NCI-H2171 treated with DMSO at 0.1 percent for 48 hours (cell line): ENCODE results near the gene PTPRM.

Experiments
- DNase-seq: peaks from one replicate; lab custom pipeline; 2025; lab: John Stamatoyannopoulos, UW

The PTPRM gene

DNA sequence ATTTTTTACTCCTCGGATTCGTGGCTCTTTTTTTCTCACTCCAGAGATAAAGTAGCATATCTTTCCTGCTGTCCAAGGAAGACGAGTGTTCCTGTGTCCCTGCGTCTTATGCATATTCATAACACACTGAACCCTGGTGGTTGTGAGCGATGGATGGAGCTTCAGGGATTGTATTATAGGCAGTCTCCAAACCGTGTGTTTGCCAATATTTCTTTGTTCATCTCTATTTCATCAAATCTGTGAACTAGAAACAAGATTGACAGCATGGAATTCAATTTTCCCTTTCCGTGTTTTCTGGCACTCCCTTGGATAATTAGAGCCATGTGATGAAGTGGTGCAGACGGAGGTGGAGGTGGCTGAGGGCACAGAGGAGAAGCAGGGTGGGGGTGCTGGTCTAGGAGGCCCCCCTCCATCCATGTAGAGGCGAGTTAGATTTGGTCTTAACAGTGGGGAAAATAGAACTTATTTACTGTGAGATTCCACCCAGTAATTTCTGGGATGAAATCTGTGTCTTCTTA, 240.9 kb downstream of the PTPRM start:
- DNase-seq = no peak

DNA sequence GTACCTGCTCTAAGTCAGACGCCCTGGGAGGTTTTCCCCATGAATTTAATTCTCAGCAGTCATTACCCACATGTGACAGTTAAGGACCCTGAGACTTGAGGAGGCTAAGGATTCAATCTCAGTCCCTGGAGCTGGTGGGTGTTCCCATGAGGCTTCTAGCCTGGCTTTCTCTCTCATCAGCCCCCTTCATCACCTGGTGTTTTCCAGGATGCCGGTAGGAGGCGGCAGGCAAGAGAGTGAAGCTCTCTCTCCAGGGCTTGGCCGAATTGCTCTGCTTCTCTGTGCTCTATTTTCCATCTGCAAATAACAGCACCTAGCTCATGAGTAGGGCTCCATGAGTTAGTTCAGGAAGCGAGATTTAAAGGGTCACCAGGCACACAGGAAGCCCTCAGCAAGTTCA, 241.9 kb downstream of the PTPRM start:
- peak; percentile 8 for DNase-seq

DNA sequence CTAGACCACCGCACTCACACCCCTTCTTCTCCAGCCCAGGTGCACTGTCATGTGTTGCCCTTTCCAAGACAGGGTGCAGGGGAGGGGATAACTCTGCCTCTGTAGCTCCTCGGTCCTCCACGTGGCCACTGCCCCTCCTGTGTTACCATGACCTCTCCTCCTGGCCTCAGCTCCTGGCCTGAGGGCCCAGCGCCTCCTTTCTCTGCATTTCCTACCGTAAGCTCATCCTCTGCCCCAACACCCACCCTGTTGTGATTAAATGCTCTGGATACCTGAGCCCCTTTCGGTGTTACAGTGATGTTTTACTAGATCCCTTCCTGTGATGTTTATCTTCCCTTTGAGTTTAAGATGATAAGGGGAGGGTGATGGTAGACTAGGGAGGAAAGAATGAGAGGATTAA, 242.3 kb downstream of the PTPRM start:
- no peak for DNase-seq

DNA sequence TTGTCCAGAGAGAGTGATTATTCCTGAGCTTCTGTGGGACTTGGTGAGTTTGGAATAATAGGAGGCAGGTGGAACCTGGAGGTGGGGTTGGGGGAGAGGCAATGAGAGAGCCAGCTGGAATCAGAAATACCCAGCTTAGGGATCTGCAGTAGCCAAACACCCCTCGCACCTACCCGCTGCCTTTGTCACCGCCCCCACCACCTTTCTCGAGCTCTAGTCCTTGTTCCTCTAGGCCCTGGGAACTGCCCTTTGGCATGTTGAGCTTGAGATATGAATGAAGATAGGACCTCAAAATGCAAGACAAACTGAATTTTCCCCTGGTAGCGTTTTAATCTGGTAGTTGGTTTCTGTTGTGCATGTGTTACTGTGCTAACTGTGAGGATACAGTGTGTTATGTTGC, 242.9 kb downstream of the PTPRM start:
- no peak for DNase-seq

DNA sequence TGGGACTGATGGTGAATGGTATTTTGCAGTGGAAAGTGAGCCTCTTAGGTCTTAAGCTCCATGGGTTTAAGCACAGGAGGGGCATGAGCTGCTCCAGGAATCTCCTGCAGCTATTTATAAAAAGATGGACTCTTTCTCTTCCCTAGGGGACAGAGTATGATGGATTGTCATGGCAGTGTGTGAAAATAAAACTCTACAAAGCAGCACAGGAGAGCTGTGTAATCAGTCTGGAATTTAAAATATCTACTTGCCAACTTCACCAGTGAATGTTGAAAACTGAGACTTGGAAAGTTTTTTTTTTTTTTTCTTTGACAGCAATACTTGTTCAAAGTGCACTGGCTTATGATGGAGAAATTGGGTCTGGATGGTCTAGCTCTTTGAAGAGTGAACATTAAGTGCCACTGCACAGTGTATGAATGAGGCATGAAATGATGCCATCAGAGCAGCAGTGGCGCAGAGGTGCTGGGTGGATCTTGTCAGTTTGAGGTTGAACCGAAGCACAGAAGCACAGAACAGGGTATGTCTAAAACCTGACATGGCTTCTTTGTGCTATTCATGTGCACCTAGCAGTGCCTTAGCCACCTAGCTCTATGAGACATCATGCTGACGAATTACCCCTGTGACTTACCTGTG, 245.4 kb downstream of the PTPRM start:
- no peak for DNase-seq

DNA sequence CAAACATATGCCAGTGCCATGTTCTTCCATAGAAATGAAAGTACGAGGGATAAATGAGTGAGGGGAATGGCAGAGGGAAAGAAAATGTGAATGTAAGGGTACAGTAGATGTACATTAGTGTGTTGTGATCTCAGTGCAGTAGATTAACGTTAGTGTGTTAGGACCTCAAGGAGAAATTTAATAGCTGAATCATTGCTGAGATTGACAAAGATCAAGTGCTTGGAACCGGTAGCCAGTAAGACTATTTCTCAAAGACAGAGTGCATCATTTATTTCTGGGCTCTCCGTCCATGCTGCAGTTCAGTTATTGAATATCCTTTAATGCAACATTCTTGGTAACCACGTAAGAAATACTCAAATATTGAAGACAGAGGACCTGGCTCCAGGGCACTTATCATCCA, 246.0 kb downstream of the PTPRM start:
- DNase-seq = no peak

DNA sequence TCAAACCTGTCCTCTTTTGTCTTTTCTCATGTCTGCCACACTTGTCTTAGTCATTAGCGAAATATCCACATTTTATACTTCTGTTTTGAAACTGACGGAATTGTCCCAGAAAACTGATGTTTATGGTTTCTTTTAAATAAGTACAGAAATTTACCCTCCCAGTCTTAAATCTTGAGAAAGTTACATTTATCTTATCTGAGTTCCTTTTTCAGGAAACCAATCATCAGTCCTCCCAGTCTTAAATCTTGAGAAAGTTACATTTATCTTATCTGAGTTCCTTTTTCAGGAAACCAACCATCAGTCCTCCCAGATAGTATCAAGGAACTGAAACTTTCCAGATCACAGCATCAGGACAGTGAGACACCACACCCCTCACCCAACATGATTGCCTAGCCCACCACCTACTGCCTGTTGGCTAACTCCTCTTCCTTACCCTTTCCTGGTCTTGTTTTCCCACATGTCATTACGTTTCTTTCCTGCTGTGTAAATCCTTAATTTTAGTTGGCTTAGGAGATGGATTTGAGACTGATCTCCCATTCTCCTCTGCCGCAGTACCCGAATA, 247.7 kb downstream of the PTPRM start:
- no peak for DNase-seq

DNA sequence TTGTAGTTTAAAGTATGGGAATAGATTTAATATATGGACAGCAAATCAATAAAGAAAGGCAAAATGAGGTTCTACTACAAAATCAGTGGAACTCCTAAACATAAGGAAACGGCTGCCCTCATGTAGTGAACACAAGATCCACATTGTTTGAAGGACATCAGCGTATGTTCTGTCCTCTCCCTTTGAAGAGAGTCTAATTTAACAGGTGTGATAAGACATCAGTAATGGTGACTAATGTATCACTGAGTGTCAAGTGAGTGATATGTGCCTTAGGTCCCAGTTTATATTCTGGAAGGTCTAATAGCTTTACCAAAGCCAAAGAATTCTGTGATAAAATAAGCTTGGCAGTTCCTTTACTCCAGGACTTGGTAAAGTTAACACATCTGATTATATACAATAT, 248.7 kb downstream of the PTPRM start:
- no peak for DNase-seq

DNA sequence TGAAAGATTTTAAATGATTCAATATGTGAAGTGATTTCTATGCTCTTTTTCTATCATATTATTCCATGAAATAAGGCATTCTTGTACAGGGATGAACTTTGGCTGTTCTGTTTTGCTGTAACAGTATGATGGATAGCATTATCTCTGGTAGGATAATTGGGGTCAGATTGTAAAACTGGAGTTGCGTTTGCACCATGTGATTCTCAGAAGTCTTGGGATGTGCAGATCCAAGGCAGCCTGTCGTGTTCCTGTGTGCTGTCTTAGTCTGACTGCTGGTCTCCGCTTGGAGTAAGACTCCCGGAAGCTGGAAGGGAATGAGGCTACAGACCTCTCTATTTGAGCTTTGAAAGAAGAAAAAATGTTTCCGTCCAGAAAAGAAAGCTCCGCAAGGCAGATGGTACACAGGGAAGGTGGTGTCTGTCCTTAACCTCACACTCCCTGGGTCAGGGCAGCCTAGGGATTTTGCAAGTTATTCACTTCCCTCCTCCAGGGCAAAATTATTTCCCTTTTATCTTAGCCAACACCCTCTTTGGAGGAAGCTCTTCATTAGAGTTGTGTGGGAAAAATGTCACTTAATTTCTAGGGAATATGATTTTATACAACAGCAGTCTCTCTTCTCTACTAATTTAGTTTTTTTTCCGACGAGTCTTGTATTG, 250.6 kb downstream of the PTPRM start:
- DNase-seq = no peak

DNA sequence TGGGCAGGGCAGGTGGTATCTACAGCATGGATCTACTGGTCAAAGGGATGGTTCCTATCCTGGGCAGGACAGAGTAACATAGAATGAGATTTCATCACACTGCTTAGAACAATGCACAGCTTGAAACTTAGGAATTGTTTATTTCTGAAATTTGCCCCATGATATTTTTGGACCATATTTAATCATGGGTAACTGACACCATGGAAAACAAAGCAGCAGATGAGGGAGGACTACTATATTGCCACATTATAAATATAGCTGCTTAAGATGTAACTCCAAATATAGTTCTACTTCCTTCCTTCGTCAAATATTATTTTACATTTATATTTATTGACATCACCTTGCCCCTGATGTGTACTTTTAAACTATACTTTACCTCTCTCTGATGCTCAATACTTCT, 254.7 kb downstream of the PTPRM start:
- no peak for DNase-seq

DNA sequence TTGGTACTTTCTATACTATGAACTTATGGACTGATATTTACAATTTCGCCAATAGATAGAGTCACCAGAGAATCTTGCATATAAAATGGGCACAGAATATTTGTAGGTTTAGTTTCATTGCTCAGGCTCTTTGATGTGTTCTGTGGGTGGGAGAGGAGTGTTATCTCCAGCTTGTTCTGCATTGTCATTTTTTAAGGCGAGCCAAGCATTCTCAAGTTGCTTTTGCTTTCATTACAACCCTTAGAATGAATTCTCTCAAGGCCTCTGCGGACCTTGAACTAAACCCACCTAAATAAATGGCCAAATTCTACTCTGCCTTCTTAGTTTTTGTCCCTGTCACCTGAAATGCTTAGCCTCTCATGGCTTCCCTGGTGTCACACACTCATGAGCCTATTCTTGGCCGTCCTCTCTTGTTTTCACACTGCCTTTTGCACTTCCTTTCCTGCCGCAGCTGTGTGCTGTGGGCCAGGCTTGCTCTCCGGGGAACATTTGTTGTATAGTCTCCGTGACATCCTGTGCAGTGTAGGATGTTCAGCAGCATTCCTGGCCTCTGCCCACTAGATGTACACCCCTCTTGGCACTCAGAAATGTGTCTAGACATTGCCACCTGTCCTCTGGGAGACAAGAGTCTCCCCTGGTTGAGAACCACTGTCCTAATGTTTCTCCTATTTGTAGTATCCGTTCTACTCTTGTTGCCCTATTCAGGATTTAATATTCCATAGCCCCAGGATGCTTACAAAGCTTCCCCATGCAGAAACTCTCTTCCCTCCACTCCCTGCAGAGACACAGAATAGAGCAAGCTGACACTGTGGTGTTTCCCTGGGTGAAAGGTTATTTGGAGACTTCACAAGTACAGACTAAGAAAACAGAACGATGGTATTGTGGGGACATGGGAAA, 255.6 kb downstream of the PTPRM start:
- no peak for DNase-seq

DNA sequence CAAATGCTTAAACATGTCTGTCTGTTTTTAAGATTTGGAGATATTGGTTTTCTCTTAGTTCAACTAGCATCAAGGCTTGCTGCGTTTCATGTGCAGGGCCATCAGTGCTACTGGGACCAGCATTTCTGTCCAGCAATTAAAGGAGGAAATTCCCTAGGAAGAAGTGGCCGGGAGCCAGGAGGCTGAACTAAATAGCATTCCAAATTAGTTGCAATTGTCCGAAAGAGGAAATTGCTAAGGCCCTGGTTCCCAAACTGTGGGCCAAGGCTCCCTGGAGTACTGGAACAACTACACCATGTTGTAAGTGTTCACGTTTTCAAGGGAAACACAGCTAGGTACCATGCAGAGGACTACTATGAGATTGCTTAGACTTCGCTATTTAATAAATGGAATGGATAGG, 257.9 kb downstream of the PTPRM start:
- DNase-seq = no peak

DNA sequence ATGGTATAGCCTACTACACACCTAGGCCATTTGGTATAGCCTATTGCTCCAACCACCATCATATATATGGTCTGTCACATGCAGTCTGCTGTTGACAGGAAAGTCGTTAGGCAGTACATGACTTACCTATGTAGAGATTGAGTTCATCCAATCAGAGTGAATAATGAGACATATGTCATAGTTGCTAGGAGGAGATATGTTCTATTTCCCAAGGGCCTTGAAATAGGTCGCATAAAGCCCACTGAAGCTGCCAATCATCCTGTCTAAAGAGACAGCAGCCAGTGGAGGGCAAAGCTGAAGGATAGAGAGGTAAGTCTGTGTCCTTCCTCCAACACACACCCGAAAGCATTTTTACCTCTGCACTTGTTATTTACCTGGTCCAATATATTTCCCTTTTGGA, 263.4 kb downstream of the PTPRM start:
- DNase-seq = peak; percentile 36

DNA sequence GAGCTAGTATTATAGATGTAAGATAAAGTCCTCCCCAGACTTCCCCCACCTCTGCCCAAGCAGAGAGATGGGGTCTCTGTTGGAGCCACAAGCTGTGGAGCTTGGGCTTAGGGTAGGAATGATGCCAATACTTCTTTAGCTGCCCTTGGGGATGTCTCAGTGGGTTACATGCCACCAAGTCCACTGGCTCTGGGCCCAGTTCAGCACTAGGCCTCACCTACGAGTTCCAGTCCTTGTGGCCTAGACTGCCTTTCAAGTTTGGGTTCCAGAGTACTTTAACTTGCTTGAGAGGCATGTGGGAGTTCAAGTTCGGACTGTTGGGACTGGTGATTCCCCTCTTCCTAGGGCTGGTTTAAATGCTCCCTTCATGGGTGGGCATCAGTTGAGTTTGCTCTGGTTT, 272.4 kb downstream of the PTPRM start:
- no peak for DNase-seq

DNA sequence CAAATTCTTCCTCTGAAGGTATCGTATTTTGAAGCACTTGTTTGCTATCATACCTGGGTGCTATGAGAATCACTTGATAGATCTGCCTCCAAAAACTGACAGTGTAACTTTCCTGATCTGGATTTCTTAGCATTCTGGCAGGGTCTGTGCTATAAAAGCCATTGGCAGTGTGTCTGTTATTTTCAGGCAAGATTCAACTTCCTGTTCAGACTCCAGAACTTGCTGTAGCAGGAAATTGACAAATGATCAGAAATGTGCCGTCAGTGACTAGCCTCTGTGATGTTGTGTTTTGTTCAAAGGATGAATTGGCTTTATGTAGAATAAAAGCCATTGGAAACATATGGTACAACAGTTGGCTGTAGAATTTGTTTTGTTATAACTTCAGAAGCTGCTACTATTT, 273.3 kb downstream of the PTPRM start:
- no peak for DNase-seq

DNA sequence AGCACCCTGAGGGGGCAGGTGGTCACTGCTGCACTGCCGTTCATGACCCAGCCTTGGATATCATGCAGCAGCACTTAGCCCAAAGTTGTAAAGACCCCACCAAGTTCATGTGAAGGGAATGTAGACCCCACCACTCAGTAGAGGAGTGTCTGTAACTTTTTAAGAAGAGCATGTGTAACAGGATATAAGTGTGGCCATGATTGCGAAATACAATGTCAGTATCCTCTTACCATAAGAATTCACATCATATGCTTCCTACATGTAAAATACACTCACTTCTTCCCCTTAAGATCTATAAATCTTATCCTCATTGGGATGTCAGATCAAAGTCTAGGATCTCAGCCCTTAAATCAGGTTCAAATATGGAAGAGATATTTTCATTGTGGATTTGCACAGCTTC, 276.9 kb downstream of the PTPRM start:
- DNase-seq = no peak

DNA sequence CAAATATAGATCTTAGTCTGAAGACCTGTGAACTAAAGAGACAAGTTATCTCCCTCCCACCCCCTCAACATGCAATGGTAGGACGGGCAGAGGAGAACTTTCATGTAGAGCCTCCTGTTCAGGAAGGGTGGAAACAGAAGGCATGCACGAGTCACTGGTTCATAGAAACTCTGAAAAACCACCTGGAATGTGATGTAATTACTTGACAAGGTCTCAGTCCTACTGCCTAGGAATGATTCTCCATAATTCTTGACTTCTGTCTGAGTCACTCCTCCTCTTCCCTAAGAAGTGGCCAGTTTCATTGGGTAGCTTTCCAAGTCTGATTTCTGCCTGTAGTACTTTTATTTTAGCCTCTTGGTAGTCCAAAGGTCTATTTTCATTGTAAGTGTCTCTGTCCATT, 277.3 kb downstream of the PTPRM start:
- DNase-seq = no peak

DNA sequence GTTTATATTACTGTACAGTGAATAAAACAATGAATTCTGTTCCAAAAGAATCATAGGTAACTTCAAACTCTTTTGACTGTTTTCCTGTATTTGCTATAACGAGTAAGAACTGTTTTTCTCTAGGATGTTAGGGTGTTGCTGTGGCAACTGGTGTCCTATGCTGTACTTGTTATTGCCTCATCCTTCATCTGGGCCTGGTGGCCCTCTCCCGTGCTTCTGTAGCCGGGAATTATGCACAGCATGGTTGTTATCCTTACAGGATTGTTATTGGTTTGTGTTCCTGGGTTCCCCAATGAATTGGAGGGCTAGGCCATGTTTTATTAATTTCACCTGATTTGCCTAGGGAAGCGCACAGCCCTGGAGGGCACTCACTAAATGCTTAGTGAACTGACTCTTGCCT, 279.2 kb downstream of the PTPRM start:
- DNase-seq = no peak

DNA sequence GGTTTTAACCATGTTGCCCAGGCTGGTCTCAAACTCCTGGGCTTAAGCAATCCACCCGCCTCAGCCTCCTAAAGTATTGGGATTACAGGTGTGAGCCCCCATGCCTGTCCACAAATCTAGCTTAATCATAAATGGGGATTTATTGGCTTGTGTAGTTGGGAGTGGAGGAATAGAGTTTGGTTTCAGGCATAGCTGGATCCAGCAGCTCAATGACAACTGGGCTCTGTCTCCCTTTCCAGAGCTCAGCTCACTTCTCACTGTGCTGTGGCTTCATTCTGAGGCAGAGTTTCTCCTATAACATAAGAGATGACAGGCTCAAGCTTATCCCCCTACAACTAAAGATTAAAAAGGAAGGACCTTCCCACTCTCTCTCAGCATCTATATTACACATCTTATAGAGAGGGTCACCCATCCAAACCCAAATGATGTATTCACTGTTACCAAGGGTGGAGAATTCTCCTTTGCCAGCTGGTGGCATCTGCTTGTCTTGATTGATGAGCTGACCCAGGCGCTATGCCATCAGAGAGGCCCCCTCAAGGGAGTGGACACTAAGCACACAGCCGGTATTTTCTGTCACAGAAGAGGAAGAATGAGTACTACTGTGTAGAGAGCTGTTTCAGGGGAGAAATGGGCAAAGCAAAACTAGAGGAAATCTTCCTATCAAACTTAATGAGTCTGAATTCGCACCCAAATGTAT, 280.4 kb downstream of the PTPRM start:
- no peak for DNase-seq

DNA sequence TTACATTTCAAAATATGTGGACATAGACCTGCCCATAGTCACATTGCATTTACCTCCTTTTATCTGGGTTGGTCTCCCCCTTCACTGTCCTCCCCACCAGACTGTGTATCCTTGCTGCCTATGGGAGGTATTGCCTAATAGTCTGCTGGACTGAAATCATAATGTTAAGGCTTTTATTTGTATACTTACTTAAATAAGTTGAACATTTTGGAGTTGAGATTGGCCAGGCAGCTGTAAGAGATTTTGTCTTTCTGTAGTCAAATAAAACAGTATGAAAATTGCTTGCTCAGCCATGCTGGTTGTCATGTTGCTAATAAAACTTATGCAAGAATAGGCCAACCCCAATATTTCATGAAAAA, 280.9 kb downstream of the PTPRM start:
- no peak for DNase-seq

DNA sequence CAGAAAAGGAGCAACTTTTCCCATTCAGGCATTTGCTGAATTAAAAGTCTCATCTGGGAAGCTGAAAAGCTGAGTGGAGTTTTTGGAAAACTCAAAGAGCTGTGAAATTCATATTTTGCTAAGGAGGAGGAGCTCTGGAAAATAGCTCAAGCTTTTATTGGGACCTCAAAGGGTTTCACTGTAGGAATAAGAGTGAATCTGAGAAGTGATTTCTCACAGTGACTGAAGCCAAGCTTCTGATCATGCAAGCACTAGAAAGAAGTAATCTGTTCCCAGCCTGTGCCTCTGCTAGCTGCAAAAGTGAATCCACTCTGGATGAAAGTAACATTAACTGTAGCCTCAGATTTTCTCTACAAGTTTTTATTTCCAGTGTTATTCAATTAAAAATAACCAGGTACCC, 283.3 kb downstream of the PTPRM start:
- DNase-seq = no peak

DNA sequence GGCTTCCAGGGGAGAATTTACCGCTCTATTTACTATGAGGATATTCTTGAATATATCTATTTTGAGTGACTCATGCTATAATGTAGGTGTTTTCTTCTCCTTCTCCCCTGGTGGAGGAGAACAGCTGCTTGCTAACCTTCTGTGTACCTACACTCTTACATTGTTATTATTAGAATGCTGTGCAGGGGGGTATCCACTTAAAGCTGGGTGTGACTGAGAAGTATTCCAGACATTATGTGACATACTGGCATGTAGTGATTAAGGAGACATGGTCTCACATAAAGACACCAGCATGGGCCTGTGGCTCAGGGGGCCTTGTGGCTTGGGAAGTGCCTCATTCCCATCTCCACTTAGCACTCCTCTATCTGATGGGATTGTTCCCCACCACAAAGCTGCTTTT, 287.9 kb downstream of the PTPRM start:
- DNase-seq = peak; percentile 68
